ENCODE data around the gene GTPBP10. TPM values are rescaled to one million over a fixed set of nuclear protein-coding genes. Genes with fewer than 3 reads are reported as not detected.

GTPBP10 gene
- total RNA-seq, 2 donors from 2014 or later: 15.4 to 19.9 TPM

DNA sequence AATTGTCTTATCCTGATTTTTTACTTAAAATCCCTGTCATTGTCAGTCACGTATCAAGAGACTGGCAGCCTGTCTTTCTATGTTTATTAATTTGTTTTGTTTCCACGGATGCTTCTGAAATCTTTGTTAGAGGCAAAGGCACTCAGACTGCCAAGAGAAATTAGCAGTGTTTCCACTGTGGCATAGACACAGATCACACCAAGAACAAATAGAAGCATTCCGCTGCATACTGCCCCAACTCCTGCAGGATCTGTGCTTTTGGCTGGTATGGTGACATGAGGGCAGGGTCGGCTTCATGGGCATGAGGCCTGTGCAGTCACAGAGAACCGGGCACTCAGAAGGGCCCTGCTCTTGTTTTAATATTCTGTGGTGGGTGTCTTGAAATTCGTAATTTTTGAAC is 75.1 kb downstream of the GTPBP10 start:
- no peaks in the 10 kb centered on the region for H3K9me3 ChIP-seq (ENCODE audit: control insufficient read depth, low read length, poor library complexity, severe bottlenecking)
- Mint-ChIP-seq H3K27ac (no peak overlapping the region), H3K4me3 (no peak overlapping the region), H3K4me1 (peaks cover 7% of the 10 kb centered on the region), H3K27me3 (no peaks in the 10 kb centered on the region), H3K36me3 (ENCODE audit: low read depth) (no peaks in the 10 kb centered on the region)
- no peak for ATAC-seq
- DNase-seq: no peak

GRCh38 chr7:90424720-90425119 is 78.2 kb downstream of the GTPBP10 start:
- H3K9me3 ChIP-seq (ENCODE audit: control insufficient read depth, low read length, poor library complexity, severe bottlenecking): no peaks in the 10 kb centered on the region
- H3K27me3 Mint-ChIP-seq: peaks cover under 1% of the 10 kb centered on the region
- DNase-seq (no peak), ATAC-seq (no peak)
- H3K4me1 Mint-ChIP-seq: peaks cover 7% of the 10 kb centered on the region
- no peak overlapping the region for H3K4me3 Mint-ChIP-seq
- no peaks in the 10 kb centered on the region for H3K36me3 Mint-ChIP-seq (ENCODE audit: low read depth)
- peak overlapping the region; percentile 49 for H3K27ac Mint-ChIP-seq

DNA sequence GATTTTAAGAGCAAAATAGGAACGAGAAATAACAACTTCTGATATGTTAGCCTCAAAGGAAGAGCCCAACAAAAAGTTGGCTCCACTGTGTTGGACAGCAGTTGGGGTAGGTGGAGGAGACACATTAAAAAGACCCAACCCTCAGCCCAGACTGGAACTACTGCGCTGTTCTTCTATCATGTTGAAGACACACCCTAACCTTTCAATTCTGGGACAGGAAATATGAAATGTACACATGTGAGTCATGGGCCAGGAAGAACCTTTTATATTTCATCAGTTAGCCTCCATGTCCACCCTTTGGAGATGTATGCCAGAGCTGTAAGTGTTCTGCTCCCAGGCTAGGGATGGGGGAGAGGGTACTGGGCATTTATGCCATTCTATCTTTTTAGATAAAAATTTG is 78.9 kb downstream of the GTPBP10 start:
- Mint-ChIP-seq H3K27ac (peak overlapping the region; percentile 49), H3K27me3 (peaks cover 7% of the 10 kb centered on the region), H3K36me3 (ENCODE audit: low read depth) (no peaks in the 10 kb centered on the region), H3K4me3 (no peak overlapping the region), H3K4me1 (peaks cover 7% of the 10 kb centered on the region)
- no peak for DNase-seq
- H3K9me3 ChIP-seq (ENCODE audit: control insufficient read depth, low read length, poor library complexity, severe bottlenecking): no peaks in the 10 kb centered on the region
- no peak for ATAC-seq

GRCh38 chr7:90430614-90431460 is 84.3 kb downstream of the GTPBP10 start:
- H3K36me3 Mint-ChIP-seq (ENCODE audit: low read depth): no peaks in the 10 kb centered on the region
- H3K4me1 Mint-ChIP-seq: no peaks in the 10 kb centered on the region
- DNase-seq: no peak
- H3K9me3 ChIP-seq (ENCODE audit: control insufficient read depth, low read length, poor library complexity, severe bottlenecking): no peaks in the 10 kb centered on the region
- no peak for ATAC-seq
- H3K4me3 Mint-ChIP-seq: no peak overlapping the region
- peak overlapping the region; percentile 24 for H3K27ac Mint-ChIP-seq
- H3K27me3 Mint-ChIP-seq: peaks cover 38% of the 10 kb centered on the region

DNA sequence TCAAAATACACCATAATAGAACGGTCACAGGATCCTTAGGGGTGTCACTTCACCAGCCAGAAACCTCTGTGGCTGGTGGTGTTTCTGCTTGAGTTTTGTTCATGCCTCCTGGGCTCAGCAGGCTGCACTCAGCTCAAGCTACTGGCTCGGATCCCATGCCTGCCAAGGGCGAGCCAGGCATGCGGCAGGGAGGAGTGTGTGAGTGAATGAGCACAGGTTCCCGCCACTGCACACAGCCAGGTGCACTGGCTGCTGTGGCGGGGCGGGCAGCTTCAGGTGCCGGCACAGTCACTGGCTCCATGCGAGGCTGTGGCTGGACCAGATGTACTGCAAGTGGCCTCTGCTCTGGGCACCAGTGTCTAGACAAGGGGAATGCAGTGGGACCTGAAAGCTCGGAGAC is 86.2 kb downstream of the GTPBP10 start:
- H3K27ac Mint-ChIP-seq: no peak overlapping the region
- no peak for ATAC-seq

GRCh38 chr7:90433221-90433620 is 86.7 kb downstream of the GTPBP10 start:
- H3K9me3 ChIP-seq (ENCODE audit: control insufficient read depth, low read length, poor library complexity, severe bottlenecking): no peaks in the 10 kb centered on the region
- no peak for ATAC-seq
- DNase-seq: no peak
- Mint-ChIP-seq H3K4me3 (no peak overlapping the region), H3K36me3 (ENCODE audit: low read depth) (no peaks in the 10 kb centered on the region), H3K27me3 (peaks cover 38% of the 10 kb centered on the region), H3K4me1 (no peaks in the 10 kb centered on the region), H3K27ac (no peak overlapping the region)

More for the DNA sequence above, 86.2 kb downstream of the GTPBP10 start:
- Mint-ChIP-seq H3K4me3 (no peak overlapping the region), H3K36me3 (ENCODE audit: low read depth) (no peaks in the 10 kb centered on the region), H3K27me3 (peaks cover 38% of the 10 kb centered on the region), H3K4me1 (no peaks in the 10 kb centered on the region)
- no peak for DNase-seq
- H3K9me3 ChIP-seq (ENCODE audit: control insufficient read depth, low read length, poor library complexity, severe bottlenecking): no peaks in the 10 kb centered on the region

Other genes with a start within 250 kb of the GTPBP10 start
- gene STEAP1, start 192.2 kb upstream of the GTPBP10 start, total RNA-seq: not detected
- gene STEAP2, start 135.0 kb upstream of the GTPBP10 start, total RNA-seq: not detected
- 1 to 10 TPM in 1 of 2 donors, under 1 TPM in 1; 0.60 to 1.6 TPM for gene CFAP69, start 101.5 kb upstream of the GTPBP10 start, total RNA-seq
- not detected for gene FAM237B, start 25.4 kb upstream of the GTPBP10 start, total RNA-seq
- 1 to 10 TPM; 1.6 to 4.1 TPM for gene CLDN12, start 56.7 kb downstream of the GTPBP10 start, total RNA-seq
- not detected for gene PTTG1IP2, start 122.9 kb downstream of the GTPBP10 start, total RNA-seq
- 1 to 10 TPM; 1.7 to 4.6 TPM for gene CDK14, start 249.6 kb downstream of the GTPBP10 start, total RNA-seq